NCI-H345 treated with DMSO at 0.1 percent for 48 hours (cell line): Measurements from ENCODE around the gene DES.

Source experiments
- DNase-seq: peaks from one replicate; lab custom pipeline; 2025; ENCODE audit not compliant: unreplicated experiment; lab: John Stamatoyannopoulos, UW

The DES gene

DNA sequence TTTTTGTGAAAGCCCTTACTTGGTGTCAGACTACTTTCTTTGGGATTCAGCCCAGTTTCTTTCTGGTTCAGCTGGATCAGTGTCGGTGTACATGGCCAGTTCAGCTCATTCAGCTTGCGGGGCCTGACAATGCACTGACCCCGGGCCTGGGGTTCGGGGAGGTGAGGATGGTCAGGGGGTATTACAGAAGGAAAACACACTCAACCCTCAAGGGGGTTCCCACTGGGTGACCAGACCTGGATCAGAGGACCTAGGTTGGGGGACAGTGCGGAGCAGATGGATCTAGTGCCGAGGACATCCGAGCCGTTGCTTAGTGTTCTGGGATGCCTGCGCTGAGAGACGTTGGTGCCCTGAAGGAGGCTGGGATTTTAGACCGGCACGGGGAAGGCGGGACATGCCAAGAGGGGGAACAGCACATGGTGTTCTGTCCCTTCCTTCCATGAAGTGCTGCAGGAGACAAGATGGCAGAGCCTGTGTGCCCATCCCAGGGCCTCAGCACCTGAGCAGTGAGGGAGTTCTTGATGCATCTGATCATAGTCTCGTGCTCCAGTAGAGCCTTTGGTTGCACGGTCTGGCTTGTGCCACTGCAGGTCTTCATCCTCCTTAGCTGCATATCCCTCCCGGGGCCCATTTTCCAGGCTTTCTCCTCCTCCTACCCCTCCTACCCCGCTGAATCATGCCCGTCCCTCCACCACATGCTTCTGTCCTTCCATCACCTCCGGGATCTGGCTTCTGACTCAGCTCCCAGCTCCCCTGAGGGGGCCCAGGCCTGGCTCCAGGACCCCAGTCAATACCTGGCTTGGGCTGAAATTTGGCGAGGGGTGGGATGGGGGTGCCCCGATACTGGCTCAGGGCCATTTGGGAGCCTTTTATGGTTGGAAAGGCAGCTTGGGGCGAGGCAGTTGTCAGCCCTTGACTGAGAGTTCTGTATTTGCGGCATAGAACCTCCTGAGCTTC is 34.5 kb downstream of the DES start:
- no peak for DNase-seq

DNA sequence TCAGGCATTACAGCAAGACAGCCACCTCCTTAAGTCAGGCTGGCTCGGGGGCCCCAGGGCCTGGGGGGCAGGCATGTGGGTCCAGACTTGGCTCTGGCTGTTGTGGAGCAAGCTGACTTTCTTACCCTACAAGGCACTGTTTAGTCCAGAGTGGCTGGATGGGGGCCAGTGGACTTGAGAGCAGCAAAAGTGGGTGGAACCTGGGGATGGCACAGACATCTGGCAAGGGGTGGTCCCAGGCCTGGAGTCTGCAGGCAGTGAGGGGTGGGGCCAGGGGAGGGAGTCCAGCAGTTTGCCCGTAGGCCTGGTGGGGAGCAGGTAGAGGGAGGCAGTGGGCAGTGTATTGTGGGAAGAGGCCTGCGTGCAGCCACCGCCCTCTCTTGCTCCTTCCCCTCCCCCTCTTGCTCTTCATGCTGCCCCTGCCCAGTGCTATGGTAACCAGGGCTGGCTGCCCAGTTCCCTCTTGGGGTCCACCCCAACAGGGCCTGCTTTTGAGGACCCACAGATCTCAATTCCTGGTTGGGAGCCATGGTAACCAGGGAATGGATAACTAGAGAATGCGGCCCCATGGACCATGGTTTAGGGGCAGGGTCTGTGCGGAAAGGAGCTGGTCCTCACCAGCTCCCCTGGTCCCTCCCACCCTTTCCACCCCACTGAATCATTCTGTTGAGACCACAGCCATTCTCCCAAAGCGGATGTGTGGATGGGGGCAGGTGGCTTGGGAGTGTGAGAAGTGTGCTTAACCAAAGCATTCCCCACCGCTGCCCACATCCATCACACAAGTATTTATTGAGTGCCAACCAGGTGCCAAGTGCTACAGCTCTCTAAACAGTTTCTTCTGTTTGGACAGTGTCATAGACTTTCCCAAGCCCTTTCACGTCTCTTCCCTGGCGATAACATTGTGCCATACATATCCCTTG is 35.8 kb downstream of the DES start:
- DNase-seq, result no peak

DNA sequence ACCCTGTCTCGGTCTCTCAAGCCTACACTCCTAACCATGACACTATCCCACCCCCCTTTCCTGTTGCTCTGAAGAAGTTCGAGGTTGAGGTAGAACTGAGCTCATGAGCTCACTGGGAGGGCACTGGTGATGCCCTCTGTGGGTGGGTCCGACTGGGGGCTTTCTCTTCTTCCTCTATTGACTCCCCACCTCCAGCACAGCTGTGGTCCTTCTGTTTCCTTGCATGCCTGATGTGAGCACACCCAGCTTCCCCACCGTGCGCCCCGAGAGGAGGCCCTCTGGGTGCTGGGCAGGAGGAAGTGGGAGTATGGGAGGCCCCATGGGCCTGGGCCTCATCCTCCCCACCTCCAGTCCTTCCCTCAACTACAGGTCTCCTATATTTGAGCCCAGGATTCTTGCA is 37.4 kb downstream of the DES start:
- DNase-seq, result no peak

DNA sequence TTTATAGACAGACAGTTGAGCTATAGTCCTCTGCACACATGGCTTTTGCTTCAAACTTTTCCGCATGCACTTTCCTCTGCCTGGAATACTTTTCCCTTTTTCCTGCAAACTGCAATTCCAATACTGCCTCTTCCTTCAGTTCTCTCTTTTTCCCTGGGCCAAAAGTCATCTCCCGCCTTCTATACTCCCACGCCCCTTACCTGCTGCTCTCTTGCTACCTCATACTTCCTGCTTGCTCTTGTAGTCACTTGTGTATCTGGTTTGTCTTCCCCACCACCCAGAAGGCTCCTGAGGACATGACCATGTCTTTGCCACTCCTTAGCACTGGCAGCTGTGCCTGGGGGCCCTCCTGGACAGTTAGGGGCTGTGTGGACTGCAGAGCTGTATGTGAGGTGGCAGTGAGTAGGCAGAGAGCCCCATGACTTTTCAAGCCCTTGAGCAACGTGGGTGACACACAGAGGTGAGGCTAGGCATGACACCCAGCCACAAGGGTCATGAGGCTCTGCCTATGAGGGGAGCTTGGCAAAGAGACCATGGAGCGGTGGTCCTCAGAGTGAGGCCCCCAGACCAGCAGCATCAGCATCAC is 39.7 kb downstream of the DES start:
- DNase-seq, result no peak

DNA sequence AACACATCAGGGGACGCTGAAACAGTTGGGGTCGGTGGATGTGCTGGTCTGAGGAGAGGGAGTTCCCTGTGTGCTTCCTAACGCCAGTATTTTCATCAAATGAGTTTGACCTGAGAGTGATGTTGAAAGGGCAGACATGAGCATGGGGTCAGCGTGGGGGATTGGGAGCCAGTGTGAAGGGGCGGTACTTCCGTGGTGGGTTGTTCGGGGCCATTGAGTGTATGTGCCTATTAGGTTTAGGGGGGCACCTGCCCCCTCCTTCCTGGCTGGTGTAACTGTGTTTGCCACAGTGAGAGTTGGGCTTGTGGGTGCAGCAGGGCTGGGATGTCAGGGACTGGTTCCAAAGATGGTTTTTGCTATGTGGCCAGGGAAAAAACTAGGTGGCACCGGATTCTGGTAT is 40.8 kb downstream of the DES start:
- DNase-seq, result no peak

DNA sequence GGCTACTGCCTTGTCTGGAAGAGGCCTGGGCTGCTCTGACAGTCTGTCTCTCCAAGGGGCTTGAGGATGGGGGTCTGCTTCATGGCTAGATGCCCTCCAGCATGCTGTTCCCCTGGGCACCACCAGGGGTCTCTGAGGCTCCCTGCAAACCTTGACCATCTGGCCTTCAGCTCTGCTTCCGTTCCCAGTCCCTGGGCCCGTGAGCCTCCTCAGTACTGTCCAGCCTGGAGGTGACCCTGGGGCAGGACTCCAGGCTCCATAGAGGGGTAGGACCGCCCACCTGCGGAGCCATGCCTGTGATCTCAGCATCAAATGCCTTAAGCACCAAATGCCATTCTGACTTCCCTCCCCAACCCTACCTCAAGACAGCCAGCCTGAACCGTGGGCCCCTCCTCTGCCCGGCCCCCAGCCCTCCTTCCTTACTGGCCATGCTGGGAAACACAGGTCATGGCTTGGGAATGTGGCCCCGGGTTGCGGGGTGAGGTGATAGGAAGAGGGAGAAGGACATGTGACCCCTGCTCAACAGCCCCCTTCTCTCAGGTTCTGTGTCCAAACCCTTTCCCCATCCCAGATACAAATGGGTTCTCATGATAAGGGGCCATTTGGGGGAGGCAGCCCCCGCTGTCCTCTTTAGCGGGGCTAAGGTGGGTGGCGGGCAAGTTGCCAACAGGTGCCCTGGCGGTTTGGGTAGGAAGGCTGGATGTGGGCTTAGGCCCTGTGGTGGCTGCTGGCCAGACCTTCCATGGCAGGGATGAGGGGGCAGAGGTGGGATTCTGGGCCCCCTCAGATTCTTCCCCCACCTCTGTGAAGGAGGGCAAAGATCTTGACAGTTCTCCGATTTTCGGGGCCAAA is 41.5 kb downstream of the DES start:
- DNase-seq, result no peak

DNA sequence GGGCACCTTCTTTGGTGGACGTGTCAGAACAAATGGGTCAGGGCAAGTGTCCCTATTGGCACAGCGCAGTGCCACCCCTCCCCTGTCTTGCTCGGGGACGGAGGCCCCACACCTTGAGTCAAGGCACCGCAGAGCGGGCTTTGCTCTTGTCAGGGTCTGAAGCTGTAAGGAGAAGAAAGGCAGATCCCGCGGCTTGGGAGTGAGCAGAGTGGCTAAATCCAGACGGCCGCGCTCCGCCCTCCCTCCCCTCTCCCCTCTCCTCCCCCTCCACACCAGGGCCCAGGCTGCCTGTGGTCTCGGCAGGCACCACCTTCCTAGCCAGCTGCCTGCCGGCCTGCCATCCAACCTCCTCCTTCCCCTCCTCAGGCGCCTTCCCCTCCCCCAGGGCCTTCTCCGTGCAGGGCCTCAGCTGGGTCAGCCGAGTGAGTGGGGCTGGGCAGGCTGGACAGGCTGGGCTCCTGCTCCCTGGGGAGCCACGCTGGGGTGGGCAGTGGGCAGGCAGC is 42.3 kb downstream of the DES start:
- no peak for DNase-seq

DNA sequence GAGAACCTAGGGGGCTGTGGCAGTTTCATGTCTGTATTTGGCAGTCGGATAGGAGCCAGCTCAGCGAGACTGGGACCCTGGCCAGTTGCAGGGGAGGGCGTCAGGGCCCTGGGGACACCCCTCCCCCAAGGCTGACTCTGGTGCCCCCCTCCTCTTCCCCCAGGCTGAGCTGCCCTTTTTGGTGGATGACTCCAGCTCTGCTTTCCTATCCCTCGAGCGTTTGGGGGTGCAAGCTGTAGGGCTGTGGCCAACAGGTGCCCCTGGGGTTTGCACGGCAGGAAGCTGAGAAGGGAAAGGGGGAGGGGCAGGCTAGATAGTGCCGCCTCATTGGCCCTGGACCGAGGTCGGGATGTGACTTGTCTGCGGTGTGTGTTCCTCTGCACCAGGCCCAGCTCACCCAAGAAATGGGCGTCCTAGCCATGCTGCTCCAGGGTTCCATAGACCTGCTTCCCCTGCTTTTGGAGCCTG is 42.9 kb downstream of the DES start:
- no peak for DNase-seq

DNA sequence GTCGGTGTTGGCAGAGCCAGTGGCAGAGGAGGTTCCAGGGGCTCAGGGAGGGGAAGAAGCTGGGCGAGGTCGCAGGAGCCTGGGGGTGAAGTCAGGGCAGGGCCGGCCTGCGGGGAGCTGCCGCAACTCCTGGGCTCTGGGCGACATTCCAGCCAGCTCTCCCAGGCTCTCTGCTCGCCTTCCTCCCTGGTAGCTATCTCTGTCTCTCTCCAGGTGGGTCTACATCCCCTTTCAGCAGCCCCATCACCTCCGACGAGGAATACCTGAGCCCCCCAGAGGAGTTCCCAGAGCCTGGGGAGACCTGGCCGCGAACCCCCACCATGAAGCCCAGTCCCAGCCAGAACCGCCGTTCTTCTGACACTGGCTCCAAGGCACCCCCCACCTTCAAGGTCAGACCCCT is 43.5 kb downstream of the DES start:
- no peak for DNase-seq

DNA sequence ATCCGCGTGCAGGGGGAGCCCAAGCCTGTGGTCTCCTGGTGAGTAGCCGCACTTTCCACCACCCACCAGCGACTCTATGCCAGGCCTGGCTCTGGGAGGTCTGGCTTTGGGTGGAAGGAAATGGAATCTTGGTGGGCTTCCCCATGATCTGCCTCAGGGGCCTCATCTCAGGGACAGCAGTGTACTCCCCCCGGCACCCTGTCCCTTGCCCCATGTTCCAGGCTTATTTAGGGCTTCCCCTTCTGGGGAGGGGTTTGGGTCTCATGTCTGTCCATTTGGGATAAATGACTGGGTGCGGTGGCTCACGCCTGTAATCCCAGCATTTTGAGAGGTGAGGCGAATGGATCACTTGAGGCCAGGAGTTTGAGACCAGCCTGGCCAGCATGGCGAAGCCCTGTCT is 44.2 kb downstream of the DES start:
- DNase-seq, result no peak

DNA sequence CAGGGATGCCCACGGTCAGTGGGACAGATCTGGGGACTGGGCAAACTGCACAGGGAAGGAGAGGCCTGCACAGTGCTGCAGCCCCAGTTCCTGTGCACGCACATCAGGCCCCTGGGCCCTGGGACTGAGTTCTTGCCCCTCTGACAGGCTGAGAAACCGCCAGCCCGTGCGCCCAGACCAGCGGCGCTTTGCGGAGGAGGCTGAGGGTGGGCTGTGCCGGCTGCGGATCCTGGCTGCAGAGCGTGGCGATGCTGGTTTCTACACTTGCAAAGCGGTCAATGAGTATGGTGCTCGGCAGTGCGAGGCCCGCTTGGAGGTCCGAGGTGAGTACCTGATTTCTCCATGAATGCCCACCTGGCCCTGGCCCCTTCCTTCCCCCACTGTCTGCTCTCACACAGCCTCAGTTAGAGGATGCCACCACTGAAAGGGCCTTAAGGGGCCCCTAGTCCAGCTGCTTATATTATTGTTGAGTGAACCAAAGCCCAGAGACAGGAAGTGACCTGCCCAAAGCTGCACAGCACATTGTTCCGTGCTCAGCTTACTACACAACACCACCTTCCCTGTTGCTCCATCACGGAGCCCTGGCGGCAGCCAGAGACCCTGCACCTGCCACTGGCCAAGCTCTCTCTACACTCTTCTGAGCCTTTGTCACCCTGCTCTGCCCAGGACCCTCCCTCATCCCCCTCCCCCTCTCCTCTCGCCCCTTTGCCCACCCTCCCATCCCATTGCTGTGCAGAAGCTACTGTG is 46.3 kb downstream of the DES start:
- no peak for DNase-seq

DNA sequence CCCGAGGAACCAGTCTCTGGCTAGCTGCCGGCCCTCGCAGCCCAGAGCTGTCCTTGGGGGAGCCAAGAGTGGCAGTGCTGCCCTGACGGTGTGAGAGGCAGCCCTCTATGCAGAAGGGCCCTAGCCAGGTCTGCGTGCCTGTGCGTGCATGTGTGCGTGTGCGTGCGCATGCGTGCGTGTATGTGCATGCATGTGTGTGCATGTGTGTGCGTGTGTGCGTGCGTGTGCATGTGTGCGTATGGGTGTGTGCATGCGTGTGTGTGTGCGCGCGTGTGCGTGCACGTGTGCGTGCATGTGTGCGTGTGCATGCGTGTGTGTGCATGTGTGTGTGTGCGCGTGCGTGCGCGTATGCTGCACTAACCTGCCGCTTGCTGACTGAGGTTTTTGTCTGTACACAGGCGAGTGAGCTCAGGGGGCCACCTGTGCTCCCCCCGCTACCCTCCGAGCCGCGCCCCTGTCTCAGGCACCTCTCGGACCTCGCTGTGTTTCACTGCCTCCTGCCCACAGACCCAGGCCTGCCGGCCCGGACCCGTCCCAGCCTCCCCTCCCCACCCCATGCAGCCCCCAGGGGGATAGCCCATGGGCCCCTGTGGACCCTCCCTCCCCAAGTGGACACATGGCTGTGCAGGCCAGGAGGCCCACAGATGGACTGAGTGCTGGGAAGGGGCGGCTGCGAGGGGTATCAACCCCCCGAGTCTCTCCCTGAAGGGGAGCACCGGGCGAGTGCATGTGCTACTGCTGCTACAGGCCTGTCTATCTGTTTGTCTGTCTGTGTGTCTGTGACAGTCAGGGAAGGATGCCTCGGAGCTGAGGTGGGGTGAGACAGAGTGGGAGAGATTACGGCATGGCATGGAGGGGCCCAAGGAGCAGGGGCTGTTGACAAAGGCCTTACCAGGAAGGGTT is 47.7 kb downstream of the DES start:
- no peak for DNase-seq

DNA sequence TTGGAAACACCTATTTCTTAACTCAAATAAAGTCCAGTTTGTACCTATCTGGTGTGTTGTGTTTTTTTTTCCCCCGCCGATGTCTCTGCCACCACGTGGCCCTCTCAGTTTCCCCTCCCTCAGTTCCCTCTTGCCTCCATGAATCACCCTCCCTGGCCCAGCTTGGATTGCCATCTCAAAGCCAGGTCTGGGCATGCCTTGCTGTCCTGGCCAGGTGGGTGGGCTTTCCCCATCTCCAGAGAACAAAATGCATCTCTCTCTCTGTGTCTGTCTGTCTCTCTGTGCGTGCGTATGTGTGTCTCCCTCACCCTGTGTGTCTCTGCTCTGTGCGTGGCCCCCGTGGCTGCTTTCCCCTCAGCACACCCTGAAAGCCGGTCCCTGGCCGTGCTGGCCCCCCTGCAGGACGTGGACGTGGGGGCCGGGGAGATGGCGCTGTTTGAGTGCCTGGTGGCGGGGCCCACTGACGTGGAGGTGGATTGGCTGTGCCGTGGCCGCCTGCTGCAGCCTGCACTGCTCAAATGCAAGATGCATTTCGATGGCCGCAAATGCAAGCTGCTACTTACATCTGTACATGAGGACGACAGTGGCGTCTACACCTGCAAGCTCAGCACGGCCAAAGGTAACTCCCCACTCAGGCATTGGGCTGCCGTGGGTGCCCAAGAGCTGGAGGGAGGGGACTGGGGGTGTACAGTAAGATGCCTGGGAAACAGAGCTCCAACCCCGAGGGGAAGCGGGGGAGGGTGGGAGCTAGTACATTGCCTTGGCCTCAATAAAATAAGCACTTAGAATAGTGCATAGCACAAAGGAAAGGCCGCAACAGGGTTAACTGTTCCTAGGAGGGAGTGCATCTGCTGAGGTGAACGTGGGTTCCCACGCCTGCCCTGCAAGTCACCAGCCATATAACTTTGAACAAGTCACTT is 48.9 kb downstream of the DES start:
- no peak for DNase-seq

DNA sequence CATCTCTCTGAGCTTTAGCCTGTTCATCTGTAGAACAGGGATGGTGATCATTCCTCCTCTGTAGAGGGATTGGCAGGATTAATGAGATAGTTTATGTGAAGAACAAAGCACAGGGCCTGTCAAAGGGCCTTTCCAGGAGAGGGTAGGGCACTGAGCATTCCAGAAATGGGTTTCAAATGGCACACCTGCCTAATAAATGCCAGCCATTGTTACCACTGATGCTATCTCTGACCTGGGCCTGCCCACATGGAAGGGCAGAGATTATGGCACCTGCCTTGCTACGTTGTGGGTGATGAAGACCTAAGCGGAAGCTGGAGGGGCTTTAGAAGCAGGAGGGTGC is 49.5 kb downstream of the DES start:
- no peak for DNase-seq

DNA sequence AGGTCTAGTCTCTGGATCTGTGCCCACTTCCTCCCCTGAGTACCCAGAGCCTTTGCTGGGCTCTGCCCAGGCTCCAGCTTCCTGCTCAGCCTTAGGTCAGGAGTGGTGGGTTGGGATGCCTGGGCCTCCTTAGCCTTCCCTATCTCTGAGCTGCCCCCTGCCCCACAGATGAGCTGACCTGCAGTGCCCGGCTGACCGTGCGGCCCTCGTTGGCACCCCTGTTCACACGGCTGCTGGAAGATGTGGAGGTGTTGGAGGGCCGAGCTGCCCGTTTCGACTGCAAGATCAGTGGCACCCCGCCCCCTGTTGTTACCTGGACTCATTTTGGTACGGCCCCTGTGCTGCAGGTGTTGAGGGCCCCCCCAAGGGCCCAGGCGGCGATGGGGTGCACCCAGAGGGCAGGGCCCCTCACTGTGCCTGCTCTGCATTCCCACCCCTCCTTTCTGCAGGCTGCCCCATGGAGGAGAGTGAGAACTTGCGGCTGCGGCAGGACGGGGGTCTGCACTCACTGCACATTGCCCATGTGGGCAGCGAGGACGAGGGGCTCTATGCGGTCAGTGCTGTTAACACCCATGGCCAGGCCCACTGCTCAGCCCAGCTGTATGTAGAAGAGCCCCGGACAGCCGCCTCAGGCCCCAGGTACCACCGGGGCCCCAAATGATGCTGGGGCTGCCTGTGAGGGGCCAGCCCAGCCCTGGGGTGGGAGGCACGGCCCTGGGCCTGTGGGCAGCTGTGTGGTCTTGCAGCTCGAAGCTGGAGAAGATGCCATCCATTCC is 50.4 kb downstream of the DES start:
- no peak for DNase-seq

DNA sequence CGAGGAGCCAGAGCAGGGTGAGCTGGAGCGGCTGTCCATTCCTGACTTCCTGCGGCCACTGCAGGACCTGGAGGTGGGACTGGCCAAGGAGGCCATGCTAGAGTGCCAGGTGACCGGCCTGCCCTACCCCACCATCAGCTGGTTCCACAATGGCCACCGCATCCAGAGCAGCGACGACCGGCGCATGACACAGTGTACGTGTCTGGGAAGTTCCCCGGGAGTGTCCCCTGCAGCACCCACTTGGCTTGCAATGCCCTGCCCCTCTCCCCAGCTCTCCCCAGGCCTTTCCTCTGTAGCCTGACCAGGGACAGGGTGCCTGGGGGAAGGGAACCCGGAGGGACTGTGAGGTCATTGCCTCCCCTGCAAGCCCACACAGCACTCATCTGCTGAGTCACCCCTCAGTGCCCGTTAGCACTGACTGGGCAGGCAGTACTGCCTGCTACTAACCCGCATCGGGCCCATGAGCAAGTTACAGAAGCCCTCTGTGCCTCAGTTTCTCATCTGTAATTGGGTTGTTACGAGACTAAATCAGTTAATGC is 51.1 kb downstream of the DES start:
- no peak for DNase-seq

DNA sequence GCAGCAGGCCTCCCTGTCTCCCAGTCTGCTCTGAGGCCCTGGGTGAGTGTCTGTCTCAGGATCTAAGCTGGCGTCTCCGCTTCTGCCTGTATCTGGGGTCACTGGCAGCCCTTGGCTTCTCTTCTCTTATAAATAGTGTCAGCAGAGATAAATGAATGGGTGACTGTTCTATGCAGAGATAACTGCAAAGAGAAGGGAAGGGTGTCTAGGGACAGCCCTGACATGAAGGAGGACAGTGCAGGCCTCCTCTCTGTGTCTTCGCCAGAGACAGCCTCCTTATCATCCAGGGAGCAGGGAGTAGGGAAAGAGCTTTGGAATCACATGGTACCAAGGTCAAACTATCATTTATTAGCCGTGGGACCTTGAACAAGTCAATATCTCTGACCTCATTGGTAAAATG is 52.3 kb downstream of the DES start:
- DNase-seq, result no peak
